Mononuclear cell (primary cell): ENCODE results near the gene SYT6. TPM values are rescaled to one million over a fixed set of nuclear protein-coding genes. Genes with fewer than 3 reads are reported as not detected.
"Not testable (repeated sequence)": the region's sequence is repeated elsewhere in the genome, so short reads cannot be mapped to it uniquely, and the experiment has no call there.

ENCODE experiments used
- H3K27me3 ChIP-seq: 2 replicates; pipeline ENCODE4 v1.6.0; 2011; ENCODE audit warnings: low read length, control low read depth; ENCODE audit not compliant: insufficient read depth
- H3K4me1 ChIP-seq: 2 replicates; pipeline ENCODE4 v1.5.1; 2011; ENCODE audit warnings: mild to moderate bottlenecking, low read length, control low read depth; ENCODE audit not compliant: insufficient read depth
- H3K4me3 ChIP-seq: 2 replicates; pipeline ENCODE4 v1.5.1; 2011; ENCODE audit warnings: mild to moderate bottlenecking, low read length, moderate library complexity
- H3K9me3 ChIP-seq: 2 replicates; pipeline ENCODE4 v1.5.1; 2011; ENCODE audit warnings: low read depth, mild to moderate bottlenecking, control low read depth, low read length
- total RNA-seq: library from RNA; depleted of rRNA; stranded (reverse); fragments of >200 nt; gene quantifications from one replicate; pipeline ENCODE4 v1.2.3, GENCODE V29; 2012

The SYT6 gene
- total RNA-seq, 1 donor, result under 0.01 TPM

- Histone ChIP-seq H3K4me3 (no peak overlapping the region), H3K27me3 (no peaks in the 10 kb centered on the region), H3K4me1 (no peaks in the 10 kb centered on the region), H3K9me3 (no peaks in the 10 kb centered on the region)
These were observed 91.1 kb downstream of the SYT6 start for GRCh38 chr1:114062477-114063099.

DNA sequence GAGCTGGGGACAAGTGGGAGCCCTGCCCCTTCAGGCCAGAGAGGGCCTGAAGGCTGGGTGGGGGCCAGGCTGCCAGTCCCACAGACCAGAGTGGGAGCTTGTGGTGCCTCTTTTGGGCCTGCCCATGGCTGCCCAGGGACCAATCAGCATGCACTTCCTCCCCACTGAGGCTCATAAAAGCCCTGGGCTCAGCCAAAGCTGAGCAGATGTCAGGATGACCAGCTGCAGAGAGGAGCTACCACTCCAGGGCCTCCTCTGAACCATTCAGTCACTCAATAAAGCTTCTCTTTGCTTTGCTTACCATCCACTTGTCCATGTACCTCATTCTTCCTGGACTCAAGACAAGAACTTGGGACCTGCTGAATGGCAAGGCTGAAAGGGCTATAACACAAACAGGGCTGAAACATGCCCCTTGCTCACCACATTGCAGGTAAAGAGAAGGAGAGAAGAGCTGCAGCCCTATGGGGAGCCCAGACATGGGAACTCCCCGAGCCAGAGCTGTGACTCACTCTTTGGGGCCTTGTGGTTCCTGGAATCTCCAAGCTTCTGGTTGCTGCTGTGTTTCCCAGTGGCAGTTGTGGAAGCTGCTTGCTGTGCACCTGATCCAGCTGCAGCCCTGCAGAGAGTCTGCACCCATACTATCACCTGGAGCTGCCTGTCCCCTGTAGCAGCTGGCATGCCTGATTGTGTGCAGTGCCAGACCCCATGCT, 92.4 kb downstream of the SYT6 start:
- H3K9me3 ChIP-seq, result no peaks in the 10 kb centered on the region
- H3K4me1 ChIP-seq, result no peaks in the 10 kb centered on the region
- no peak overlapping the region for H3K4me3 ChIP-seq
- no peaks in the 10 kb centered on the region for H3K27me3 ChIP-seq

DNA sequence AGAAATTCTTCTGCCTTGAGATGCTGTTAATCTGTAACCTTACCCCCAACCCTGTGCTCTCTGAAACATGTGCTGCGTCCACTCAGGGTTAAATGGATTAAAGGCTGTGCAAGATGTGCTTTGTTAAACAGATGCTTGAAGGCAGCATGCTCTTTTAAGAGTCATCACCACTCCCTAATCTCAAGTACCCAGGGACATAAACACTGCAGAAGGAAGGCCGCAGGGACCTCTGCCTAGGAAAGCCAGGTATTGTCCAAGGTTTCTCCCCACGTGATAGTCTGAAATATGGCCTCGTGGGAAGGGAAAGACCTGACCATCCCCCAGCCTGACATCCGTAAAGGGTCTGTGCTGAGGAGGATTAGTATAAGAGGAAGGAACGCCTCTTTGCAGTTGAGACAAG, 95.4 kb downstream of the SYT6 start:
- not testable (repeated sequence) for H3K27me3 ChIP-seq, H3K4me3 ChIP-seq, H3K9me3 ChIP-seq, H3K4me1 ChIP-seq

DNA sequence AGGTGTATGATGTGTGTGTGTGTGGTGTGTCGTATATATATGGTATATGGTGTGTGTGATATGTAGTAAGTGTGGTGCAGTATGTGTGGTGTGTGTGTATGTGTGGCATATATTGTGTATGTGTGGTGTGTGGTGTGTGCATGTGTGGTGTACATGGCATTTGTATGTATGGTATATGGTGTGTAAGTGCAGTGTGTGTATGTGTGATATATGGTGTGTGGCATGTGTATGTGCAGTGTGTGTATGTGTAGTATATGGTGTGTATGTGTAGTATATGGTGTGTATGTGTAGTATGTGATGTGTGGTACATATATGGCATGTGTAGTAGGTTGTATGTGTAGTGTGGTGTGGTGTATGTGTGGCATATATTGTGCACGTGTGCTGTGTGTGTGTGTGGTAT, 99.5 kb downstream of the SYT6 start:
- Histone ChIP-seq H3K9me3 (no peaks in the 10 kb centered on the region), H3K4me1 (no peaks in the 10 kb centered on the region), H3K27me3 (no peaks in the 10 kb centered on the region), H3K4me3 (no peak overlapping the region)

DNA sequence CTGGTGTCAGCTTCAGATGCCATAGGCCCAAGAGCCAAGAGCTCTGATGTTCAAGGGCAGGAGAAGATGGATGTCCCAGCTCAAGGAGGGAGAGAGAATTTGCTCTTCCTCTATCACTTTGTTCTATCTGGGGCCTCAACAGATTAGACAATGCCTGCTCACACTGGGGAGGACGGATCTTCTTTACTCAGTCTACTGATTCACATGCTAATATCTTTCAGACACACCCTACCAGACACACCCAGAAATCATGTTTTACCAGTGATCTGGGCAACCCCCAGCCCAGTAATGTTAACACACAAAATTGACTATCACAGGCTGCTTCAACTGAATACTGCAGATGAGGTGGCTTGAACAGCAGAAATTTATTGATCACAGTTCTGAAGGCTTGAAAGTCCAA, 105.4 kb downstream of the SYT6 start:
- H3K27me3 ChIP-seq, result no peaks in the 10 kb centered on the region
- no peaks in the 10 kb centered on the region for H3K4me1 ChIP-seq
- H3K9me3 ChIP-seq, result no peaks in the 10 kb centered on the region
- no peak overlapping the region for H3K4me3 ChIP-seq

DNA sequence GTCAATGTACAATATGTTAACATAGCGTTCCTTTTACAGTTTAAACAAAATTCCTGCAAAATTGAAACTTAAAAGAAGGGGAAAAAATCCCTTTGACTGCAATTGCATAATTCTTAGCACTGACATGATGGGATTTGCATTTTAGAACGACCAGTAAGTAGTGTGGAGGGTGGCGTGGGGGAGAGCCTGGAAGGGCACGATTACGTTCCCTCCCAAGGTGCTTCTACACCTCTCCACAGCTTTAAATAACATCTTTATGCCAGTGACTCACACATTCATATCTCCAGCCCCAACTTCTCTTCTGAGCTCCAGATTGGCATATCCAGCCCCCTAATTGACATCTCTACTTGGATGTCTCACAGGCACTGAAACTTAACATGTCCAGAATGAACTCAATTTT, 110.1 kb downstream of the SYT6 start:
- Histone ChIP-seq H3K9me3 (no peaks in the 10 kb centered on the region), H3K4me3 (no peak overlapping the region), H3K27me3 (no peaks in the 10 kb centered on the region), H3K4me1 (peaks cover 29% of the 10 kb centered on the region)

DNA sequence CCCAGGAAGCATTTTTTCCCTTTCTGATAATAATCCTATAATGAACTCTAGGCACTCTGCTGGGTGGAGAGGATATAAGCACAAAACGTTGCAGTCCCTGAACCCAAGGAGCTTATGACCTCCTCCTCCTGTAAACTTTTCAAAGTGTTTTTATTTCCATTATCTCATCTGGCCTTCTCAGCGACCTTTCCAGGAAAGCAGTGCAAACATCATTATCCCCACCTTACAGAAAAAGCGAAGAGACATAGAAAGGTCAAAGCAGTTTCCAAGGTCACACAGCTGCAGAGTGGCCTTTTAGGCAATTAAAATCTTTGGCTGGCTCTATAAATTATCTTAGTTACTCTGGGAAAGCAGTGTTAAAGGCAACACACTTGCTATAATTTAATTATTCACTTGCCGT, 110.6 kb downstream of the SYT6 start:
- Histone ChIP-seq H3K4me3 (no peak overlapping the region), H3K27me3 (no peaks in the 10 kb centered on the region), H3K9me3 (no peaks in the 10 kb centered on the region), H3K4me1 (peaks cover 29% of the 10 kb centered on the region)

DNA sequence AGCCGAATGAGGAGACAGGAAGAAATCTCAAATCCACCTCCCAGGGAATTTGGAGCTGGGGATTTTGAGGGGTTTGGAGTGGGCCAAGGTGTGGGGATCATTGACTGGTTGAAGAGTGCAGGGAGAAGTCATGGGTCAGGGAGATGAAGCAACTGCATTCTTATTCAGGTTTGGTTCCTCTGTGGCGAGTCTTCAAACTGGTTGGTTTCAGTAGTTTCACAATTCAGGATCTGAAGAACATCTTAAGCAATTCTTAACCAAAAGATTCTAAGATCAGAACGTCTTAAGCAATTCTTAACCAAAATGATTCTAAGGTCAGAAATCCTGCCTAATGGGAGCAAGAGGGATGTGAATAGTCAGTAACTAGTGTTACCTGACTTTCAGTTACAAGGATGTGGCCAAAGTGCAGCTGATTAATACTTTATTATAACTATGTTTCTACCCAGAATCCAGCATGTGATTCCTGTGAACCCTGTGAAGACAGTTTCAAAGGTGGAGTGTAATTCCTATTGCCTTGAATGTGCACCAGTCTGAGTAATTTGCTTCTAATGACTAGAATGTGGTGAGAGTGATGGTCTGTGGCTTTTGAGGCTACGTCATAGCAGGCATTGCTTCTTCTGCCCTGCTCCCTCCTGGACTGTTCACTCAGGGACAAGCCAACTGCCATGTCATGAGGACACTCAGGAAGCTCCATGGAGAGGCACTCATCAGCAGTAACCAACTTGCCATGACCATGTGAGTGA, 113.2 kb downstream of the SYT6 start:
- Histone ChIP-seq H3K4me3 (no peak overlapping the region), H3K4me1 (peaks cover 36% of the 10 kb centered on the region), H3K27me3 (no peaks in the 10 kb centered on the region), H3K9me3 (no peaks in the 10 kb centered on the region)

Other genes with a start within 250 kb of the SYT6 start
- 22.4 TPM for gene AP4B1, start 249.1 kb downstream of the SYT6 start, total RNA-seq
- gene DCLRE1B, start 248.5 kb downstream of the SYT6 start, total RNA-seq, result 4.3 TPM
- 99.5 TPM for gene HIPK1, start 224.5 kb downstream of the SYT6 start, total RNA-seq
- gene OLFML3, start 174.4 kb downstream of the SYT6 start, total RNA-seq, result 4.1 TPM